Bone marrow (tissue), 2 donors: ENCODE data around the gene TNNC1.

Experiments
- DNase-seq, 2 donors: peaks; one replicate each; lab custom pipeline; 2025; lab: John Stamatoyannopoulos, UW

Gene TNNC1

DNA sequence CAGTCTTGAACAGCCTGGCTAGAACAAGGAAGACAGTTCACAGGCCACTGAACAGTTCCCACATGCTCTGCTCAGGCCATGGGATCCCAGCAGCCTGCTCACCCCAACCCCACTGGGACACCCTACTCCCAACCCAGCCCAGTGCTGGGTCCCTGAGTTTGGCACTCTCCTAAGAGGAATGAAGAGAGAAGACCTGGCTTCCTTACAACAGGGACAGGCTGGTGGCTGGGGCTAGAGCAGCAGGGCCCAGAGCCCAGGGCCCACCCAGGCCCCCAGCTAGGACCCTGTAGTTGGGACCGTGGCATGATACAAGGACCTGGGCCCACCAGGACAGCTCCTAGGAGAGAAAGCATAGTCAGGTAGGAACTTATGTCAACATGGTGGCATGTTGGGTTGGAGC is 52.3 kb downstream of the TNNC1 start:
- no peak for DNase-seq
